Lower leg skin (tissue), 4 donors: Measurements from ENCODE around the gene ZMAT3. TPM values are rescaled to one million over a fixed set of nuclear protein-coding genes. Genes with fewer than 3 reads are reported as not detected.
"Not testable (repeated sequence)": the region's sequence is repeated elsewhere in the genome, so short reads cannot be mapped to it uniquely, and the experiment has no call there.

Experiments used
- DNase-seq, 2 donors: peaks; one replicate each; pipeline ENCODE4 v3.0.0-alpha.2; 2019; ENCODE audit warnings: low spot score in 2 of 2
- H3K4me3 ChIP-seq: fragments of 200-600 bp; sonication (generic); 2 replicates; pipeline ENCODE4 v1.5.1; 2017; ENCODE audit warnings: mild to moderate bottlenecking, low read depth; ENCODE audit not compliant: poor library complexity, severe bottlenecking
- CTCF ChIP-seq, 3 donors: fragments of 450-650 bp; IDR thresholded peaks; one replicate each; pipeline ENCODE4 v1.5.1; 2016; ENCODE audit warnings: antibody characterized with exemption in 3 of 3, mild to moderate bottlenecking in 3 of 3, moderate library complexity in 2 of 3
- POLR2A ChIP-seq, 2 donors: fragments of 450-650 bp; IDR thresholded peaks; one replicate each; pipeline ENCODE4 v1.6.1; 2016 to 2017; ENCODE audit warnings: antibody characterized with exemption in 2 of 2, mild to moderate bottlenecking in 1 of 2, moderate library complexity in 1 of 2
- WGBS, 2 donors: methylation state at CpG; one replicate each; pipeline ENCODE4 v1.1.5; 2018; 5-methylcytosine and 5-hydroxymethylcytosine counted together
- intact Hi-C: fragments of 100-400 bp; cut with DNase I; formaldehyde crosslinking; loops from one replicate; pipeline ENCODE4 v1.15.0; 2023; ENCODE audit warnings: low total_unique reads
- total RNA-seq, 4 donors: library from RNA; depleted of rRNA; stranded (reverse); fragments of >200 nt; gene quantifications; one replicate each; pipeline ENCODE4 v1.1.0, GENCODE V29; 2016

Gene ZMAT3
- total RNA-seq = 10 to 100 TPM in 2 of 4 donors, 1 to 10 TPM in 2; 6.3 to 11.2 (median 10.2) TPM

GRCh38 chr3:179071323-179072099 lies at the start of gene ZMAT3:
ZMAT3 (minus strand) TSS chr3:179071809; CDS start chr3:179067752, 4,057 bp downstream.
- peak; percentile 78 to 97 for DNase-seq
- intact Hi-C loops = no loop called here
- H3K4me3 ChIP-seq = peak within 1 kb of the TSS; percentile 89
- TF ChIP-seq POLR2A (IDR thresholded peaks at IDR 0.05) (no peak), CTCF (IDR thresholded peaks at IDR 0.05) (no peak)
- 1% methylated on average over 65 to 71 of the region's 80 CpGs for WGBS, 2 donors

- WGBS, 2 donors = 61 to 74% methylated on average over 2 of the region's 2 CpGs
- no peak overlapping the region for H3K4me3 ChIP-seq
- TF ChIP-seq CTCF (IDR thresholded peaks at IDR 0.05) (no peak), POLR2A (IDR thresholded peaks at IDR 0.05) (no peak)
- no peak for DNase-seq
- intact Hi-C loops = no loop called here
These were observed 45.2 kb upstream of the ZMAT3 start for GRCh38 chr3:179116816-179117215.

- 44 to 52% methylated on average over 1 of the region's 1 CpG for WGBS, 2 donors
- H3K4me3 ChIP-seq, intact Hi-C loops, DNase-seq: not testable (repeated sequence)
These were observed 43.8 kb upstream of the ZMAT3 start for GRCh38 chr3:179115444-179115843.

- TF ChIP-seq POLR2A (IDR thresholded peaks at IDR 0.05) = no peak
- no peak for TF ChIP-seq CTCF (IDR thresholded peaks at IDR 0.05)
- 34 to 37% methylated on average over 2 of the region's 2 CpGs for WGBS, 2 donors
- no peak overlapping the region for H3K4me3 ChIP-seq
- DNase-seq = no peak
- intact Hi-C loops = no loop called here
These were observed 42.3 kb upstream of the ZMAT3 start for GRCh38 chr3:179113903-179114302.

GRCh38 chr3:179108086-179108485 lies 36.5 kb upstream of the ZMAT3 start:
- H3K4me3 ChIP-seq = no peak overlapping the region
- no peak for TF ChIP-seq CTCF (IDR thresholded peaks at IDR 0.05)
- no peak for TF ChIP-seq POLR2A (IDR thresholded peaks at IDR 0.05)
- WGBS, 2 donors = 65 to 70% methylated on average over 1 of the region's 1 CpG
- intact Hi-C loops = no loop called here
- no peak for DNase-seq

- TF ChIP-seq CTCF (IDR thresholded peaks at IDR 0.05) (no peak), POLR2A (IDR thresholded peaks at IDR 0.05) (no peak)
- DNase-seq = no peak
- WGBS, 2 donors = 91 to 97% methylated on average over 3 of the region's 3 CpGs
- no peak overlapping the region for H3K4me3 ChIP-seq
- intact Hi-C loops = no loop called here
These were observed 36.0 kb upstream of the ZMAT3 start for GRCh38 chr3:179107617-179108016.
